Trophoblast cell (in vitro differentiated cells and primary cell): ENCODE results near the gene GGT6.

Experiments
- DNase-seq, 2 donors: peaks; one replicate each; pipeline ENCODE4 v3.0.0-alpha.2; 2016
- H2AFZ ChIP-seq: 2 replicates; pipeline ENCODE4 v1.6.1; 2013; ENCODE audit warnings: low read length, moderate library complexity, mild to moderate bottlenecking; ENCODE audit not compliant: insufficient read depth, poor library complexity
- H2AK5ac ChIP-seq: 2 replicates; pipeline ENCODE4 v1.6.1; 2013; ENCODE audit warnings: mild to moderate bottlenecking, low read length
- H2BK120ac ChIP-seq: 2 replicates; pipeline ENCODE4 v1.6.1; 2013; ENCODE audit warnings: low read length, mild to moderate bottlenecking, moderate library complexity; ENCODE audit not compliant: insufficient read depth, poor library complexity
- H2BK12ac ChIP-seq: 2 replicates; pipeline ENCODE4 v1.6.1; 2013; ENCODE audit warnings: mild to moderate bottlenecking, low read length, moderate library complexity
- H2BK5ac ChIP-seq: 2 replicates; pipeline ENCODE4 v1.6.1; 2013; ENCODE audit warnings: low read length, low read depth, moderate library complexity, mild to moderate bottlenecking; ENCODE audit not compliant: poor library complexity
- H3K14ac ChIP-seq: 2 replicates; pipeline ENCODE4 v1.6.1; 2013; ENCODE audit warnings: mild to moderate bottlenecking, low read length
- H3K18ac ChIP-seq: 2 replicates; pipeline ENCODE4 v1.6.1; 2013; ENCODE audit warnings: mild to moderate bottlenecking, low read length
- H3K23ac ChIP-seq: 2 replicates; pipeline ENCODE4 v1.6.1; 2013; ENCODE audit warnings: low read length
- H3K27ac ChIP-seq: 2 replicates; pipeline ENCODE4 v1.5.1; 2013; ENCODE audit warnings: low read depth, mild to moderate bottlenecking, inconsistent platforms, low read length, moderate library complexity
- H3K27me3 ChIP-seq: 2 replicates; pipeline ENCODE4 v1.6.1; 2013; ENCODE audit warnings: inconsistent platforms, mild to moderate bottlenecking, low read length, moderate library complexity; ENCODE audit not compliant: insufficient read depth
- H3K36me3 ChIP-seq, 2 experiments: 1 replicate in 1 of 2; 2 replicates in 1 of 2; pipeline ENCODE4 v1.6.1; 2013; ENCODE audit warnings: low read length in 2 of 2, mild to moderate bottlenecking in 2 of 2, moderate library complexity in 1 of 2; ENCODE audit not compliant: insufficient read depth in 2 of 2, control insufficient read depth in 1 of 2
- H3K4ac ChIP-seq: 2 replicates; pipeline ENCODE4 v1.6.1; 2013; ENCODE audit warnings: low read depth, mild to moderate bottlenecking, low read length, moderate library complexity
- H3K4me1 ChIP-seq, 2 experiments: 1 replicate in 1 of 2; 2 replicates in 1 of 2; pipeline ENCODE4 v1.6.1; 2013; ENCODE audit warnings: low read length in 2 of 2, mild to moderate bottlenecking in 2 of 2, moderate library complexity in 1 of 2; ENCODE audit not compliant: insufficient read depth in 2 of 2, control insufficient read depth in 1 of 2
- H3K4me2 ChIP-seq: 2 replicates; pipeline ENCODE4 v1.6.1; 2013; ENCODE audit warnings: inconsistent platforms, mild to moderate bottlenecking, low read length, moderate library complexity
- H3K4me3 ChIP-seq: 2 replicates; pipeline ENCODE4 v1.5.1; 2013; ENCODE audit warnings: mild to moderate bottlenecking, low read depth, low read length, inconsistent platforms
- H3K79me1 ChIP-seq: one replicate; pipeline ENCODE4 v1.6.1; 2013; ENCODE audit warnings: low read length
- H3K79me2 ChIP-seq: 2 replicates; pipeline ENCODE4 v1.6.1; 2013; ENCODE audit warnings: low read length, mild to moderate bottlenecking; ENCODE audit not compliant: control insufficient read depth, insufficient read depth, poor library complexity
- H3K9ac ChIP-seq: 2 replicates; pipeline ENCODE4 v1.6.1; 2013; ENCODE audit warnings: mild to moderate bottlenecking, low read length
- H3K9me3 ChIP-seq: 2 replicates; pipeline ENCODE4 v1.6.1; 2013; ENCODE audit warnings: low read depth, mild to moderate bottlenecking, control low read depth, inconsistent platforms, low read length; ENCODE audit not compliant: insufficient read depth
- H4K12ac ChIP-seq: 2 replicates; pipeline ENCODE4 v1.6.1; 2013; ENCODE audit warnings: low read depth, mild to moderate bottlenecking, low read length, moderate library complexity
- H4K8ac ChIP-seq: 2 replicates; pipeline ENCODE4 v1.6.1; 2013; ENCODE audit warnings: low read depth, mild to moderate bottlenecking, low read length, moderate library complexity
- H4K91ac ChIP-seq: one replicate; pipeline ENCODE4 v1.6.1; 2013; ENCODE audit warnings: low read depth, mild to moderate bottlenecking, low read length, moderate library complexity
- WGBS: extraction: QIAGEN DNeasy Blood & Tissue Kit; methylation state at CpG from one replicate; pipeline ENCODE4 v1.1.7; 2013; ENCODE audit warnings: missing lambda C conversion rate; ENCODE audit not compliant: insufficient read length, insufficient coverage; ENCODE audit errors: extremely low coverage; 5-methylcytosine and 5-hydroxymethylcytosine counted together

The GGT6 gene

DNA sequence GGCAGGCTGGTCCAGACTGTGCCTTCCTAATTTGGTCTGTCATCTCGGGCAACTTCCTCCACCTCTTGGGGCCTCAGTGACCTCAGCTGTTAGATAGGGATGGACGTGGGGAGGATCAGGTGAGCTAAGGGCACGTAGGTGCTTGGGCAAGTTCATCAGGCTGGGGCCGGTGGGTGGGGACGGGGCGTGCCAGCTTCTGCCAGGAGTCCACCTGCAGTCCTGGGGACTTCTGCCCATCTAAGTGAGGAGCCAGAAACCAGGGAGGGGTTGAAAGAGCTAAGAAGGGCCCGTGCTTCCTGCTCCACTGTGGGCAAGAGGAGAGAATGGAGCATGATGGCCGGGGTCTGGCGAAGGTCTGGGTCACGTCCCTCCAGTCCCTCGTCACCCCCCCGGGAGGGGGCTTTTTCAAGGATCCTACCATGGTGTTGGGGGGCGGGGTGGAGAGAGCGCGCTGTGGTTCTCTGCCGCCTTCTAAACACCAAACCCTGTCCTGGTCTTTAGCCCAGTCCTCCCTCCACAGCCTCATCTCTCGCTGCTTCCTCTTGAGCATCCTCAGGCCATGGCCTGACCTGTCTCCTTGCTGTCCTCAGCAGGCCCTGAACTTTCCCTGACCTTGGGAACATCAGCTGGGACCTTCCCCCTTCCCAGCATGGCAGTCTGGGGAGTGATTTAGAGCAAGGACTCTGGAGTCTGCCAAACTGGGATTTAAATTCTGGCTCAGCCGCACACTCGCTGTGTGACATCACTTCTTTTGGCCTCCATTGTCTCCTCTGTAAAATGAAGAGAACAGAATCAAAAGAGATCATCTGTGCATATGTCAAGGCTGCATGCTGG lies 40.1 kb downstream of the GGT6 start:
- H3K4me2 ChIP-seq: no peak overlapping the region
- WGBS: no CpG with 5 or more reads among the region's 19 CpGs

GRCh38 chr17:4519361-4519788 lies 41.0 kb downstream of the GGT6 start:
- no peak overlapping the region for H2BK5ac ChIP-seq
- H2AK5ac ChIP-seq: peak overlapping the region; percentile 50
- H3K23ac ChIP-seq: no peak overlapping the region
- peaks cover 13% of the 10 kb centered on the region for H3K79me2 ChIP-seq
- H3K4me3 ChIP-seq: no peak overlapping the region
- no CpG with 5 or more reads among the region's 14 CpGs for WGBS
- peaks cover 15% of the 10 kb centered on the region for H3K79me1 ChIP-seq
- H3K36me3 ChIP-seq: peaks cover 61 to 65% of the 10 kb centered on the region in 2 experiments
- no peak overlapping the region for H2BK120ac ChIP-seq
- no peak for DNase-seq
- no peaks in the 10 kb centered on the region for H3K9me3 ChIP-seq
- H3K4me2 ChIP-seq: no peak overlapping the region
- H4K12ac ChIP-seq: no peak overlapping the region
- H3K4ac ChIP-seq: peak overlapping the region; percentile 22
- H4K91ac ChIP-seq: peak overlapping the region; percentile 42
- H2BK12ac ChIP-seq: peak overlapping the region; percentile 39
- peaks cover 13 to 14% of the 10 kb centered on the region in 2 experiments for H3K4me1 ChIP-seq
- H3K18ac ChIP-seq: no peak overlapping the region
- H4K8ac ChIP-seq: peak overlapping the region; percentile 2
- no peak overlapping the region for H3K14ac ChIP-seq
- no peak overlapping the region for H3K9ac ChIP-seq
- H2AFZ ChIP-seq: no peak overlapping the region
- no peaks in the 10 kb centered on the region for H3K27me3 ChIP-seq
- H3K27ac ChIP-seq: no peak overlapping the region

More for the DNA sequence above, 40.1 kb downstream of the GGT6 start:
- no peak overlapping the region for H2BK120ac ChIP-seq
- H3K4me1 ChIP-seq: peaks cover 4 to 5% of the 10 kb centered on the region in 2 experiments
- H3K79me2 ChIP-seq: peaks cover 8% of the 10 kb centered on the region
- no peak for DNase-seq
- no peak overlapping the region for H3K14ac ChIP-seq
- H3K27me3 ChIP-seq: no peaks in the 10 kb centered on the region
- H3K4me3 ChIP-seq: no peak overlapping the region
- no peak overlapping the region for H4K91ac ChIP-seq
- no peak overlapping the region for H4K12ac ChIP-seq
- H3K27ac ChIP-seq: no peak overlapping the region
- H2BK12ac ChIP-seq: no peak overlapping the region
- no peak overlapping the region for H2AFZ ChIP-seq
- H3K9me3 ChIP-seq: no peaks in the 10 kb centered on the region
- H3K9ac ChIP-seq: no peak overlapping the region
- H4K8ac ChIP-seq: no peak overlapping the region
- no peak overlapping the region for H2BK5ac ChIP-seq
- H3K4ac ChIP-seq: no peak overlapping the region
- no peak overlapping the region for H3K18ac ChIP-seq
- peaks cover 67 to 70% of the 10 kb centered on the region in 2 experiments for H3K36me3 ChIP-seq
- no peak overlapping the region for H3K23ac ChIP-seq
- peaks cover 6% of the 10 kb centered on the region for H3K79me1 ChIP-seq
- H2AK5ac ChIP-seq: no peak overlapping the region

DNA sequence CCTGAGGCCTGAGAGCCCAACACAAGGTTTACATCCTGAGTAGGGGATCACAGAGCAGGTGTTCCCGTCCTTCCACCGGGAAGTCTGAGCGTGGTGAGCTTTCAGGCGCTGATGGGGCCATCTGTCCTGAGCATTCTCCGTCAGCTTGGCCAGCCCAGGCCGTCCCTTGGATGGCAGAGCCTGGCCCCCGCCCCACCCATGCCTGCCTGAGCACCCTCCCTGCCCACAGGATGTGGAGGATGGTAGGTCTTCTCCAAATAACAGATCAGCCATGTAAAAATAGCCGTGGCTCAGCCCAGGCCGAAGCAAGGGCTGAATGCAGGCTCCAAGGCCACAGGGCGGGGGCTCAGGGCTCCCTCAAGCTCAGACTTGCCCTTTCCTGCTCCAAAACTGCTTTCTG lies 41.5 kb downstream of the GGT6 start:
- H4K12ac ChIP-seq: no peak overlapping the region
- H3K27ac ChIP-seq: no peak overlapping the region
- no peaks in the 10 kb centered on the region for H3K9me3 ChIP-seq
- peaks cover 15% of the 10 kb centered on the region for H3K79me2 ChIP-seq
- no CpG with 5 or more reads among the region's 10 CpGs for WGBS
- H4K8ac ChIP-seq: no peak overlapping the region
- peaks cover 57 to 61% of the 10 kb centered on the region in 2 experiments for H3K36me3 ChIP-seq
- H2BK120ac ChIP-seq: no peak overlapping the region
- H3K18ac ChIP-seq: no peak overlapping the region
- H3K23ac ChIP-seq: no peak overlapping the region
- no peak for DNase-seq
- H3K27me3 ChIP-seq: no peaks in the 10 kb centered on the region
- no peak overlapping the region for H2BK5ac ChIP-seq
- H3K4me3 ChIP-seq: no peak overlapping the region
- no peak overlapping the region for H2AK5ac ChIP-seq
- peaks cover 18% of the 10 kb centered on the region for H3K79me1 ChIP-seq
- peak overlapping the region; percentile 42 for H4K91ac ChIP-seq
- H3K4me2 ChIP-seq: no peak overlapping the region
- no peak overlapping the region for H2AFZ ChIP-seq
- H2BK12ac ChIP-seq: no peak overlapping the region
- H3K4me1 ChIP-seq: peaks cover 18 to 19% of the 10 kb centered on the region in 2 experiments
- H3K9ac ChIP-seq: no peak overlapping the region
- no peak overlapping the region for H3K14ac ChIP-seq
- H3K4ac ChIP-seq: no peak overlapping the region

GRCh38 chr17:4516735-4517134 lies 43.6 kb downstream of the GGT6 start:
- no peak for DNase-seq
- Histone ChIP-seq H3K23ac (no peak overlapping the region), H3K27me3 (no peaks in the 10 kb centered on the region), H3K18ac (no peak overlapping the region), H3K9ac (no peak overlapping the region), H2BK120ac (no peak overlapping the region), H4K12ac (no peak overlapping the region), H3K36me3 (peaks cover 41 to 48% of the 10 kb centered on the region in 2 experiments), H2AFZ (no peak overlapping the region), H3K4ac (no peak overlapping the region), H2BK5ac (no peak overlapping the region), H2AK5ac (no peak overlapping the region), H3K79me1 (peaks cover 34% of the 10 kb centered on the region), H3K4me2 (no peak overlapping the region), H3K79me2 (peaks cover 27% of the 10 kb centered on the region), H3K14ac (no peak overlapping the region), H3K27ac (no peak overlapping the region), H3K4me1 (peaks cover 39 to 40% of the 10 kb centered on the region in 2 experiments), H2BK12ac (no peak overlapping the region), H4K8ac (no peak overlapping the region), H3K9me3 (no peaks in the 10 kb centered on the region), H3K4me3 (no peak overlapping the region), H4K91ac (no peak overlapping the region)
- no CpG with 5 or more reads among the region's 11 CpGs for WGBS
